Panc1 (cell line): Measurements from ENCODE around the gene ONECUT1. TPM values are rescaled to one million over a fixed set of nuclear protein-coding genes. Genes with fewer than 3 reads are reported as not detected.

Experiments used
- ATAC-seq: fragments of 200-7000 bp; cut with Tn5 transposase; 2 replicates; pipeline ENCODE4 v1.9.1; 2020; ENCODE audit warnings: mild to moderate bottlenecking, moderate library complexity
- BruUV-seq: library from RNA; stranded (reverse); fragments of 400-500 nt; replicated peaks from 2 replicates; lab custom pipeline; 2021; lab: Mats Ljungman, UMichigan
- CTCF ChIA-PET: fragments of 300-600 bp; sonication (Branson Sonifier 250); formaldehyde crosslinking; loops from one replicate; lab custom pipeline; 2022; ENCODE audit warnings: antibody characterized with exemption; lab: Charles Lee
- POLR2A ChIA-PET: fragments of 300-600 bp; sonication (Branson Sonifier 250); formaldehyde crosslinking; loops from one replicate; lab custom pipeline; 2022; ENCODE audit warnings: antibody characterized with exemption; lab: Charles Lee
- DNase-seq: peaks from one replicate; pipeline ENCODE4 v3.0.0-alpha.2; 2010; ENCODE audit warnings: low read depth, low spot score
- H3K27ac ChIP-seq: 2 replicates; pipeline ENCODE4 v1.5.1; 2011; ENCODE audit warnings: mild to moderate bottlenecking, low read length, inconsistent platforms
- H3K27me3 ChIP-seq: fragments of 200-500 bp; sonication (Bioruptor generic); 2 replicates; pipeline ENCODE4 v1.6.0; 2014; ENCODE audit warnings: low read length, inconsistent platforms; ENCODE audit not compliant: control insufficient read depth, insufficient read depth
- H3K36me3 ChIP-seq: fragments of 200-500 bp; sonication (Bioruptor generic); 2 replicates; pipeline ENCODE4 v1.5.1; 2014; ENCODE audit warnings: inconsistent platforms, mild to moderate bottlenecking, low read length, moderate library complexity; ENCODE audit not compliant: control insufficient read depth, insufficient read depth
- H3K4me1 ChIP-seq: 2 replicates; pipeline ENCODE4 v1.5.1; 2011; ENCODE audit warnings: inconsistent platforms, mild to moderate bottlenecking, low read length, moderate library complexity; ENCODE audit not compliant: control insufficient read depth, insufficient read depth
- H3K4me3 ChIP-seq, 2 experiments: 2 replicates each; pipeline ENCODE4 v1.5.1; 2011 to 2012; ENCODE audit warnings: low read depth in 2 of 2, low read length in 2 of 2, mild to moderate bottlenecking in 2 of 2, inconsistent platforms in 1 of 2, moderate library complexity in 1 of 2
- H3K9me3 ChIP-seq: fragments of 200-500 bp; sonication (Bioruptor generic); 2 replicates; pipeline ENCODE4 v1.5.1; 2014; ENCODE audit warnings: low read depth, mild to moderate bottlenecking, inconsistent platforms, low read length, moderate library complexity; ENCODE audit not compliant: control insufficient read depth, insufficient read depth
- POLR2AphosphoS5 ChIP-seq: IDR thresholded peaks from 2 replicates; pipeline ENCODE4 v1.6.1; 2012; ENCODE audit warnings: mild to moderate bottlenecking, low read depth, low read length, moderate library complexity
- REST ChIP-seq, 2 experiments: IDR thresholded peaks; 2 replicates each; pipeline ENCODE4 v1.6.1; 2011 to 2012; ENCODE audit warnings: low read depth in 2 of 2, control low read depth in 1 of 2, low read length in 1 of 2, mild to moderate bottlenecking in 1 of 2, moderate library complexity in 1 of 2; ENCODE audit not compliant: insufficient read depth in 1 of 2
- SIN3A ChIP-seq: IDR thresholded peaks from 2 replicates; pipeline ENCODE4 v1.6.1; 2012; ENCODE audit warnings: low read depth, mild to moderate bottlenecking, low read length, moderate library complexity, borderline replicate concordance; ENCODE audit not compliant: insufficient read depth
- TCF7L2 ChIP-seq: IDR thresholded peaks from 2 replicates; pipeline ENCODE4 v1.6.1; 2011; ENCODE audit warnings: mild to moderate bottlenecking, low read depth, low read length, inconsistent platforms
- in situ Hi-C: cut with HindIII; loops from 2 replicates; pipeline ENCODE4 v1.10.0; 2016; ENCODE audit warnings: low sequenced_read_pairs, low pct_unique_long_range_greater_than_20kb
- intact Hi-C: fragments of 100-400 bp; cut with micrococcal nuclease; formaldehyde crosslinking; loops from one replicate; pipeline ENCODE4 v1.10.0; 2022; ENCODE audit not compliant: unreplicated experiment
- total RNA-seq: library from RNA; stranded (reverse); gene quantifications from one replicate; pipeline ENCODE4 v1.2.1, GENCODE V29; 2021; ENCODE audit not compliant: unreplicated experiment
- TF ChIP-seq, protein P1 (sequence below): fragments of 450-650 bp; IDR thresholded peaks from 2 replicates; pipeline ENCODE4 v1.5.1; 2017; ENCODE audit warnings: mild to moderate bottlenecking

The ONECUT1 gene
- total RNA-seq, 1 experiment from 2014 or later = 0.18 TPM

GRCh38 chr15:52718551-52718950 lies 71.6 kb downstream of the ONECUT1 start:
- intact Hi-C loops = no loop called here
- no TSS peak for BruUV-seq

DNA sequence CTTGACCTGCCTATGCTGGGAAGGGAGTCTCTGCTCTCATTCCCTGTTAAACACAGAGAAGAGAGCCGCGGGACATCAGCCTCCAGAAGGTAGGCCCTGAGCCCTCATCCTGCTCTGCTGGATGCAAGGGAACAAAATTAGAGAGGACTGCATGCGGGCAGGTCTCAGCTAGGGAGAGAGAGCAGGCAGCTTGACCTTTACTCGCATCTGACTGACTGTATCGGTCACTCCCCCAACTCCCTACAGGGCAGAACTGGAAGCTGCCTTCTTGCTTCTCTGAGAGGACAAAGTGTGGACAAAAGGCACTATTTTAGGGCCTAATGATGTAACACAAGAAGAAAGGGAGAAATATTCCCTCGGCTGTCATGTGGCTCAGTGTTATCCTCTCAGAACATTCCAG lies 72.2 kb downstream of the ONECUT1 start:
- Histone ChIP-seq H3K27me3 (no peaks in the 10 kb centered on the region), H3K9me3 (no peaks in the 10 kb centered on the region), H3K36me3 (no peaks in the 10 kb centered on the region), H3K4me1 (no peaks in the 10 kb centered on the region), H3K27ac (no peak overlapping the region), H3K4me3 (no peak overlapping the region)
- intact Hi-C loops = no loop called here
- ChIA-PET CTCF (no interaction called here), POLR2A (no interaction called here)
- ATAC-seq (no peak), DNase-seq (no peak)
- in situ Hi-C loops = no loop called here
- no TSS peak for BruUV-seq
- TF ChIP-seq, protein P1, sequence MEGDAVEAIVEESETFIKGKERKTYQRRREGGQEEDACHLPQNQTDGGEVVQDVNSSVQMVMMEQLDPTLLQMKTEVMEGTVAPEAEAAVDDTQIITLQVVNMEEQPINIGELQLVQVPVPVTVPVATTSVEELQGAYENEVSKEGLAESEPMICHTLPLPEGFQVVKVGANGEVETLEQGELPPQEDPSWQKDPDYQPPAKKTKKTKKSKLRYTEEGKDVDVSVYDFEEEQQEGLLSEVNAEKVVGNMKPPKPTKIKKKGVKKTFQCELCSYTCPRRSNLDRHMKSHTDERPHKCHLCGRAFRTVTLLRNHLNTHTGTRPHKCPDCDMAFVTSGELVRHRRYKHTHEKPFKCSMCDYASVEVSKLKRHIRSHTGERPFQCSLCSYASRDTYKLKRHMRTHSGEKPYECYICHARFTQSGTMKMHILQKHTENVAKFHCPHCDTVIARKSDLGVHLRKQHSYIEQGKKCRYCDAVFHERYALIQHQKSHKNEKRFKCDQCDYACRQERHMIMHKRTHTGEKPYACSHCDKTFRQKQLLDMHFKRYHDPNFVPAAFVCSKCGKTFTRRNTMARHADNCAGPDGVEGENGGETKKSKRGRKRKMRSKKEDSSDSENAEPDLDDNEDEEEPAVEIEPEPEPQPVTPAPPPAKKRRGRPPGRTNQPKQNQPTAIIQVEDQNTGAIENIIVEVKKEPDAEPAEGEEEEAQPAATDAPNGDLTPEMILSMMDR = no peak
- TF ChIP-seq TCF7L2 (no peak), POLR2AphosphoS5 (no peak), REST (IDR thresholded peaks at IDR 0.05; ENCODE audit: insufficient read depth in 1 of 2, low read depth in 2 of 2, low read length in 1 of 2) (no peak), SIN3A (no peak)

More at GRCh38 chr15:52718551-52718950, 71.6 kb downstream of the ONECUT1 start:
- H3K27me3 ChIP-seq = no peaks in the 10 kb centered on the region
- H3K9me3 ChIP-seq = no peaks in the 10 kb centered on the region
- in situ Hi-C loops = no loop called here
- no peak overlapping the region for H3K27ac ChIP-seq
- H3K4me3 ChIP-seq = no peak overlapping the region
- no peaks in the 10 kb centered on the region for H3K36me3 ChIP-seq
- no peaks in the 10 kb centered on the region for H3K4me1 ChIP-seq
- ChIA-PET POLR2A (no interaction called here), CTCF (no interaction called here)
- ATAC-seq (no peak), DNase-seq (no peak)
- no peak for TF ChIP-seq POLR2AphosphoS5
- TF ChIP-seq, protein P1 = no peak
- TF ChIP-seq SIN3A = no peak
- no peak for TF ChIP-seq TCF7L2
- TF ChIP-seq REST (IDR thresholded peaks at IDR 0.05; ENCODE audit: insufficient read depth in 1 of 2, low read depth in 2 of 2, low read length in 1 of 2) = no peak
